Liver (tissue), 9 donors: Measurements from ENCODE around the gene BAIAP2L1. TPM values are rescaled to one million over a fixed set of nuclear protein-coding genes. Genes with fewer than 3 reads are reported as not detected.
A peak's percentile ranks its signal among the peaks of the same experiment; 100 is the strongest.
"Not testable (repeated sequence)": the region's sequence is repeated elsewhere in the genome, so short reads cannot be mapped to it uniquely, and the experiment has no call there.

Experiments
- DNase-seq: peaks from one replicate; pipeline ENCODE4 v3.0.0-alpha.2; 2017; ENCODE audit warnings: low spot score
- H3K27ac ChIP-seq, 2 donors: one replicate each; pipeline ENCODE4 v1.7.0; 2013; ENCODE audit warnings: inconsistent platforms in 2 of 2, low read length in 2 of 2, control low read depth in 1 of 2, low read depth in 1 of 2, mild to moderate bottlenecking in 1 of 2
- H3K27me3 ChIP-seq, 4 donors: one replicate each; pipeline versions ENCODE4 v1.6.1 to v1.7.0; 2013; ENCODE audit warnings: low read length in 3 of 4, inconsistent platforms in 1 of 4, mild to moderate bottlenecking in 1 of 4, moderate library complexity in 1 of 4; ENCODE audit not compliant: control insufficient read depth in 4 of 4, insufficient read depth in 4 of 4
- H3K36me3 ChIP-seq, 4 donors: one replicate each; pipeline versions ENCODE4 v1.6.1 to v1.7.0; 2013; ENCODE audit warnings: low read length in 3 of 4, mild to moderate bottlenecking in 3 of 4, low read depth in 1 of 4, moderate library complexity in 1 of 4; ENCODE audit not compliant: control insufficient read depth in 4 of 4, insufficient read depth in 3 of 4
- H3K4me1 ChIP-seq, 4 donors: one replicate each; pipeline versions ENCODE4 v1.6.1 to v1.7.0; 2013; ENCODE audit warnings: low read length in 3 of 4, mild to moderate bottlenecking in 3 of 4, moderate library complexity in 1 of 4; ENCODE audit not compliant: control insufficient read depth in 4 of 4, insufficient read depth in 4 of 4
- H3K4me3 ChIP-seq, 3 donors: one replicate each; pipeline versions ENCODE4 v1.6.1 to v1.7.0; 2013; ENCODE audit warnings: low read length in 3 of 3, control low read depth in 1 of 3, low read depth in 1 of 3, mild to moderate bottlenecking in 1 of 3
- H3K9ac ChIP-seq, 2 donors: one replicate each; pipeline ENCODE4 v1.7.0; 2013; ENCODE audit warnings: low read length in 2 of 2, mild to moderate bottlenecking in 2 of 2, moderate library complexity in 2 of 2, control low read depth in 1 of 2, low read depth in 1 of 2
- H3K9me3 ChIP-seq, 4 donors: one replicate each; pipeline versions ENCODE4 v1.6.1 to v1.7.0; 2013; ENCODE audit warnings: low read length in 3 of 4; ENCODE audit not compliant: control insufficient read depth in 4 of 4
- EGR1 ChIP-seq, 2 donors: IDR thresholded peaks; 2 replicates each; pipeline ENCODE4 v1.6.1; 2016 to 2018; ENCODE audit warnings: antibody characterized with exemption in 2 of 2, low read depth in 2 of 2
- FOXA1 ChIP-seq: IDR thresholded peaks from 2 replicates; pipeline ENCODE4 v1.6.1; 2016; ENCODE audit warnings: antibody characterized with exemption
- FOXA2 ChIP-seq: IDR thresholded peaks from 2 replicates; pipeline ENCODE4 v1.6.1; 2016; ENCODE audit warnings: antibody characterized with exemption
- GABPA ChIP-seq, 2 donors: IDR thresholded peaks in 1 of 2; conservative IDR thresholded peaks in 1 of 2; 2 replicates each; pipeline ENCODE4 v1.6.1; 2016; ENCODE audit warnings: antibody characterized with exemption in 2 of 2, mild to moderate bottlenecking in 1 of 2, moderate library complexity in 1 of 2
- JUND ChIP-seq, 2 donors: IDR thresholded peaks; 2 replicates each; pipeline ENCODE4 v1.6.1; 2016; ENCODE audit warnings: antibody characterized with exemption in 2 of 2
- NR2F2 ChIP-seq: IDR thresholded peaks from 2 replicates; pipeline ENCODE4 v1.6.1; 2016; ENCODE audit warnings: antibody characterized with exemption
- RAD21 ChIP-seq, 2 donors: IDR thresholded peaks; 2 replicates each; pipeline ENCODE4 v1.6.1; 2016; ENCODE audit warnings: antibody characterized with exemption in 2 of 2, mild to moderate bottlenecking in 2 of 2
- RXRA ChIP-seq, 2 donors: IDR thresholded peaks; 2 replicates each; pipeline ENCODE4 v1.6.1; 2017 to 2018; ENCODE audit warnings: antibody characterized with exemption in 2 of 2, mild to moderate bottlenecking in 1 of 2
- TAF1 ChIP-seq: conservative IDR thresholded peaks from 2 replicates; pipeline ENCODE4 v1.6.1; 2016; ENCODE audit warnings: antibody characterized with exemption, mild to moderate bottlenecking
- YY1 ChIP-seq: IDR thresholded peaks from 2 replicates; pipeline ENCODE4 v1.6.1; 2016; ENCODE audit warnings: antibody characterized with exemption, mild to moderate bottlenecking
- WGBS: extraction: QIAGEN DNeasy Blood & Tissue Kit; methylation state at CpG from one replicate; pipeline ENCODE4 v1.1.7; 2013; 5-methylcytosine and 5-hydroxymethylcytosine counted together
- polyA plus RNA-seq, 2 donors: library from polyadenylated mRNA; stranded (reverse) in 1 of 2; unstranded in 1 of 2; fragments of 200-250 nt in 1 of 2; fragments of >200 nt in 1 of 2; fragmentation: Nextera tagmentation in 1 of 2; extraction: Ambion mirVana in 1 of 2; gene quantifications; one replicate each; pipeline versions ENCODE4 v1.2.1 to v1.2.3, GENCODE V29; 2013 to 2015
- total RNA-seq, 2 donors: library from RNA; depleted of rRNA; stranded (reverse); fragments of >200 nt; gene quantifications; one replicate each; pipeline ENCODE4 v1.2.3, GENCODE V29; 2014
- TF ChIP-seq, protein P1 (sequence below): IDR thresholded peaks from 2 replicates; pipeline ENCODE4 v1.6.1; 2016; ENCODE audit warnings: antibody characterized with exemption, mild to moderate bottlenecking
- TF ChIP-seq, protein P2 (sequence below): IDR thresholded peaks from 2 replicates; pipeline ENCODE4 v1.6.1; 2016; ENCODE audit warnings: antibody characterized with exemption
- TF ChIP-seq, protein P3 (sequence below): IDR thresholded peaks from 2 replicates; pipeline ENCODE4 v1.6.1; 2016; ENCODE audit warnings: antibody characterized with exemption
- donor health status: healthy.
- donor health status: healthy.
- donor health status: healthy.
- donor health status: healthy.
- donor health status: healthy.

BAIAP2L1 gene
- total and polyA plus RNA-seq, 4 donors = 5.4 to 8.9 (median 8.7) TPM

DNA sequence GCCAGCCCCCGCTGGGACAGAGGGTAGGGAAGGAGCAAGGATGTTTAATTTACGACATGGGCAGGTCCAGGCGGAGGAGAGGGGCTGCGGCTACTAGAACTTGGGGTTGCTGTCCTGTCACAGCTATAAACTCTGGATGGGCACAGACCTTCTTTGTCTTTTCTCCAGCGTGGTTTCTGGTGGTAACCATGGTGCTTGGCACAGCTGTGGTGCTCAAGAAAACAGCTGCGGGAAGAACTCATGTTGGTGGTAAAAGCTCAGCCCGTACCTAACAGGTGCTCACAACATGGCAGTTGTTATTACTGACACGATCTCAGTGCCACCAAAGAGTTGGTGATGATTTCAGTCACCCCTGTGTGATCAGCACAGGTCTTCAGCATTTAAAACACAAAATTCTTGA is 13.8 kb downstream of the BAIAP2L1 start:
- H3K9me3 ChIP-seq = no peaks in the 10 kb centered on the region
- TF ChIP-seq NR2F2 (no peak), GABPA (IDR thresholded peaks at IDR 0.05 in 1 of 2, conservative IDR thresholded peaks at IDR 0.05 in 1 of 2) (no peak), TAF1 (no peak)
- TF ChIP-seq, protein P1, sequence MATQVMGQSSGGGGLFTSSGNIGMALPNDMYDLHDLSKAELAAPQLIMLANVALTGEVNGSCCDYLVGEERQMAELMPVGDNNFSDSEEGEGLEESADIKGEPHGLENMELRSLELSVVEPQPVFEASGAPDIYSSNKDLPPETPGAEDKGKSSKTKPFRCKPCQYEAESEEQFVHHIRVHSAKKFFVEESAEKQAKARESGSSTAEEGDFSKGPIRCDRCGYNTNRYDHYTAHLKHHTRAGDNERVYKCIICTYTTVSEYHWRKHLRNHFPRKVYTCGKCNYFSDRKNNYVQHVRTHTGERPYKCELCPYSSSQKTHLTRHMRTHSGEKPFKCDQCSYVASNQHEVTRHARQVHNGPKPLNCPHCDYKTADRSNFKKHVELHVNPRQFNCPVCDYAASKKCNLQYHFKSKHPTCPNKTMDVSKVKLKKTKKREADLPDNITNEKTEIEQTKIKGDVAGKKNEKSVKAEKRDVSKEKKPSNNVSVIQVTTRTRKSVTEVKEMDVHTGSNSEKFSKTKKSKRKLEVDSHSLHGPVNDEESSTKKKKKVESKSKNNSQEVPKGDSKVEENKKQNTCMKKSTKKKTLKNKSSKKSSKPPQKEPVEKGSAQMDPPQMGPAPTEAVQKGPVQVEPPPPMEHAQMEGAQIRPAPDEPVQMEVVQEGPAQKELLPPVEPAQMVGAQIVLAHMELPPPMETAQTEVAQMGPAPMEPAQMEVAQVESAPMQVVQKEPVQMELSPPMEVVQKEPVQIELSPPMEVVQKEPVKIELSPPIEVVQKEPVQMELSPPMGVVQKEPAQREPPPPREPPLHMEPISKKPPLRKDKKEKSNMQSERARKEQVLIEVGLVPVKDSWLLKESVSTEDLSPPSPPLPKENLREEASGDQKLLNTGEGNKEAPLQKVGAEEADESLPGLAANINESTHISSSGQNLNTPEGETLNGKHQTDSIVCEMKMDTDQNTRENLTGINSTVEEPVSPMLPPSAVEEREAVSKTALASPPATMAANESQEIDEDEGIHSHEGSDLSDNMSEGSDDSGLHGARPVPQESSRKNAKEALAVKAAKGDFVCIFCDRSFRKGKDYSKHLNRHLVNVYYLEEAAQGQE = no peak
- TF ChIP-seq, protein P2, sequence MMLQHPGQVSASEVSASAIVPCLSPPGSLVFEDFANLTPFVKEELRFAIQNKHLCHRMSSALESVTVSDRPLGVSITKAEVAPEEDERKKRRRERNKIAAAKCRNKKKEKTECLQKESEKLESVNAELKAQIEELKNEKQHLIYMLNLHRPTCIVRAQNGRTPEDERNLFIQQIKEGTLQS = no peak
- H3K27ac ChIP-seq = no peak overlapping the region
- no peaks in the 10 kb centered on the region for H3K27me3 ChIP-seq
- H3K36me3 ChIP-seq = no peaks in the 10 kb centered on the region
- WGBS = 84% methylated on average over 8 of the region's 8 CpGs
- no peak overlapping the region for H3K9ac ChIP-seq
- H3K4me3 ChIP-seq = no peak overlapping the region
- no peak for DNase-seq
- peaks cover 10 to 45% (median 19%) of the 10 kb centered on the region in 4 donors for H3K4me1 ChIP-seq

DNA sequence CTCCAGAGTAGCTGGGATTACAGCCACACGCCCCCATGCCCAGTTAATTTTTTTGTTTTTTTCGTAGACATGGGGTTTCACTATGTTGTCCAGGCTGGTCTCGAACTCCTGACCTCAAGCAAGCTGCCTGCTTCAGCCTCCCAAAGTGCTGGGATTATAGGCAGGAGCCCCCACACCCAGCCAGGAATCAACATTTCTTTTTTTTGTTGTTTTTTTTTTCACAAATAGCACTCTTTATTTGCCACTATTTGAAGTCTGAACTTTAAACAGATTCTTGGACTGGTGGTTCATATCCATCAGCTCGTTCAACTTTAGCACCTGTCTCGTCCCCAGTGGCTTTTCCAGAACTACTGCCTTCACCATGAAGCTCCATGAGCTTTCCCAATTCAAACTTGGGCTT is 15.4 kb downstream of the BAIAP2L1 start:
- DNase-seq, H3K9me3 ChIP-seq, H3K9ac ChIP-seq, H3K27me3 ChIP-seq, H3K36me3 ChIP-seq, H3K4me3 ChIP-seq: not testable (repeated sequence)
- peak overlapping the region in 1 of 2 donors; percentile 25 for H3K27ac ChIP-seq
- H3K4me1 ChIP-seq = peaks cover 8 to 46% (median 21%) of the 10 kb centered on the region in 4 donors
- WGBS = 70% methylated on average over 4 of the region's 5 CpGs

DNA sequence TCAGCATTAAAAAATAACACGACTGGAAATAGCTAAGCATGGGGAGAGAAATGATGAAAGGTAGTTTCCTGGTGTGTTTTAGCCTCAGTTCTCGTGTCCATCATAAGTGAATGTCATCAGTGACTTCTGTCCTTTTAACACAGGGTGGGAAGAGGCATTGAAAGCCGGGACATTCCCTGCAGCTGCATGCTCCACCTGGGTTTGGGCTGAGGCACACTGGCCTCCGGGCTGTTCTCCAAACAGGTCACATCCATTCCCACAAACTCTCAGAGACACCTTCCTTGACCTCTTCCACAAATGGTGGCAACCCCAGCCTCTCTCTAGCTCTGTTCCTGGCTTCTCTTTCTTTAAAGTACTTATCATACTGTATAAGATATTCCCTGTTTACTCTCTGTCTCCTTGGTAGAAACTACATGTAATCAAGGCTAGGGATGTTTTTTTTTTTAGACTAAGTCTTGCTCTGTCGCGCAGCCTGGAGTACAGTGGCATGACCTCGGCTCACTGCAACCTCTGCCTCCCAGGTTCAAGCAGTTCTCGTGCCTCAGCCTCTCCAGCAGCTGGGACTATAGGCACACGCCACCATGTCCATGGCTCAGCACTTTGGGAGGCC is 22.6 kb downstream of the BAIAP2L1 start:
- WGBS = 73% methylated on average over 9 of the region's 9 CpGs
- Histone ChIP-seq H3K9me3 (no peaks in the 10 kb centered on the region), H3K27me3 (no peaks in the 10 kb centered on the region), H3K27ac (no peak overlapping the region), H3K36me3 (peaks cover 0 to 2% (median 0%) of the 10 kb centered on the region in 4 donors), H3K9ac (no peak overlapping the region), H3K4me3 (no peak overlapping the region), H3K4me1 (peaks cover 0 to 5% (median 2%) of the 10 kb centered on the region in 4 donors)
- TF ChIP-seq NR2F2 = no peak
- no peak for DNase-seq

DNA sequence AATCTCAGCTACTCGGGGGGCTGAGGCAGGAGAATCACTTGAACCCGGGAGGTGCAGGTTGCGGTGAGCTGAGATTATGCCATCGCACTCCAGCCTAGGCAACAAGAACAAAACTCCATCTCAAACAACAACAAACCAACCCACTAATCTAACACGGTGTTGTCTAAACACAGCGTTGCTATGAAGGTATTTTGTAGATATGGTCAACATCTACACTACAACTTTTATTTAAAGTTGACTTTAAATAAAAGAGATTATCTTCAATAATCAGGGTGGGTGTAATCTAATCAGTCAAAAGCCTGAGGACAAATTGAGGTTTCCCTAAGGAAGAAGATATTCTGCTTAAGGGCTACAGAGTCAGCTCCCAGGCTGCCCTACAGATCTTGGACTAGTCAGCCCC is 24.2 kb downstream of the BAIAP2L1 start:
- WGBS = 95% methylated on average over 6 of the region's 6 CpGs
- H3K9me3 ChIP-seq = no peaks in the 10 kb centered on the region
- peaks cover 0 to 5% (median 3%) of the 10 kb centered on the region in 4 donors for H3K4me1 ChIP-seq
- H3K4me3 ChIP-seq = no peak overlapping the region
- H3K9ac ChIP-seq = no peak overlapping the region
- no peak overlapping the region for H3K27ac ChIP-seq
- peaks cover 0 to 2% (median 0%) of the 10 kb centered on the region in 4 donors for H3K36me3 ChIP-seq
- no peaks in the 10 kb centered on the region for H3K27me3 ChIP-seq
- DNase-seq = no peak
- TF ChIP-seq JUND (IDR thresholded peaks at IDR 0.05) (no peak), RXRA (IDR thresholded peaks at IDR 0.05) (no peak), NR2F2 (no peak), YY1 (no peak), RAD21 (IDR thresholded peaks at IDR 0.05) (no peak), GABPA (IDR thresholded peaks at IDR 0.05 in 1 of 2, conservative IDR thresholded peaks at IDR 0.05 in 1 of 2) (no peak), FOXA1 (no peak), EGR1 (IDR thresholded peaks at IDR 0.05; ENCODE audit: low read depth in 2 of 2) (no peak), FOXA2 (no peak)
- TF ChIP-seq, protein P3, sequence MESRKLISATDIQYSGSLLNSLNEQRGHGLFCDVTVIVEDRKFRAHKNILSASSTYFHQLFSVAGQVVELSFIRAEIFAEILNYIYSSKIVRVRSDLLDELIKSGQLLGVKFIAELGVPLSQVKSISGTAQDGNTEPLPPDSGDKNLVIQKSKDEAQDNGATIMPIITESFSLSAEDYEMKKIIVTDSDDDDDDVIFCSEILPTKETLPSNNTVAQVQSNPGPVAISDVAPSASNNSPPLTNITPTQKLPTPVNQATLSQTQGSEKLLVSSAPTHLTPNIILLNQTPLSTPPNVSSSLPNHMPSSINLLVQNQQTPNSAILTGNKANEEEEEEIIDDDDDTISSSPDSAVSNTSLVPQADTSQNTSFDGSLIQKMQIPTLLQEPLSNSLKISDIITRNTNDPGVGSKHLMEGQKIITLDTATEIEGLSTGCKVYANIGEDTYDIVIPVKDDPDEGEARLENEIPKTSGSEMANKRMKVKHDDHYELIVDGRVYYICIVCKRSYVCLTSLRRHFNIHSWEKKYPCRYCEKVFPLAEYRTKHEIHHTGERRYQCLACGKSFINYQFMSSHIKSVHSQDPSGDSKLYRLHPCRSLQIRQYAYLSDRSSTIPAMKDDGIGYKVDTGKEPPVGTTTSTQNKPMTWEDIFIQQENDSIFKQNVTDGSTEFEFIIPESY = no peak
- TF ChIP-seq, protein P1 = no peak
- TF ChIP-seq, protein P2 = no peak
